GM19438 (cell line): Measurements from ENCODE around the gene PODXL2.

ENCODE experiments used
- ATAC-seq: cut with Tn5 transposase; IDR thresholded peaks from one replicate; pipeline ENCODE4 v1.9.1; 2021; ENCODE audit warnings: low read depth; ENCODE audit not compliant: unreplicated experiment

The PODXL2 gene

GRCh38 chr3:127717357-127718244 lies 88.6 kb downstream of the PODXL2 start:
- ATAC-seq, result no peak

DNA sequence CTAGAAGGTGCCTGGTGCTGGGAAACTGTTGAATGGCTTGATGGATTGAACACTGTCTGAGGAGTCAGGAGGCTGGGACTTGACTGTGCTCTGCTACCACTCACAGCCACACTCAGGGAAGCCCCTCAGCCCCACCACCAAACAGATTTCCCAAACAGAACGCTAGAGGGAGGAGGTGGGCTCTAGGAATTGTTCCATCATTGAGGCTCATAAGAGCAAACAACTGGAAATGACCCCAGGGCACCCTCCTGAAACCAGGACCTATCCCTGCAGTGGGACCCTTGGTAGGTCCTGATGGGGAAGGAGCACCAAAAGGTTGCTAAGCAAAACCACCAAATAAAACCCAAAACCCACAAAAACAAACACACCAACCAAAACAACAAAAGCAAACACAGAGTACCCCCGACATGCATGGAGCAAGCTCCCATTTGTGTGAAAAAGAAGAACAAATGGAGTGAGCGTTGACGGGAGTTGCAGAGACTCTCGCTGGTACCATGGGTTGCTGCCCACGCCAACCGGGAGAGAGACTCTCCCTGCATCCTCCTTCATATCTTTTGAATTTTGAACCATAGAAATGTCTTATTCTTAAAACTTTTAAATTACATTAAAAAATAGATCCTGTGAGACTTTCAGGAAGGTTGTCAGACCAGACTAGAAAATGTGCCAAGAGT lies 89.4 kb downstream of the PODXL2 start:
- ATAC-seq, result no peak

DNA sequence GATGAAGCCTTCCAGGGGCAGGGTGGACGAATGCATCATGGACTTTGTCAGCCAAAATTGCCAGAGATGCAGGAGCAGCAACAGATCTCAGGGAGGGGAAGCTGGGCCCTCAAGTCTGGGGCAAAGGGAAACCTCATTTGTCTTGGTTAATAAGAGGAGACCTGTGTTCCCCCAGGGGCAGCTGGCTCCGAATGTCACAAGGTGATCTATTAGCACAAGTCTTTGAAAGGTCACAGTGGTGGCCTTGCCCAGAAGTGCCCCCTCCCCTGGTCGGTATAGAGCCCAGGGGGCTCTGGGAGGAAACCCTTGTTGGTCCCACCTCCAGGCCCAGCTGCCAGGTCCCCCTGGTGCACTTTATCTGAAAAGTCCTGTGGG lies 89.9 kb downstream of the PODXL2 start:
- ATAC-seq, result no peak

DNA sequence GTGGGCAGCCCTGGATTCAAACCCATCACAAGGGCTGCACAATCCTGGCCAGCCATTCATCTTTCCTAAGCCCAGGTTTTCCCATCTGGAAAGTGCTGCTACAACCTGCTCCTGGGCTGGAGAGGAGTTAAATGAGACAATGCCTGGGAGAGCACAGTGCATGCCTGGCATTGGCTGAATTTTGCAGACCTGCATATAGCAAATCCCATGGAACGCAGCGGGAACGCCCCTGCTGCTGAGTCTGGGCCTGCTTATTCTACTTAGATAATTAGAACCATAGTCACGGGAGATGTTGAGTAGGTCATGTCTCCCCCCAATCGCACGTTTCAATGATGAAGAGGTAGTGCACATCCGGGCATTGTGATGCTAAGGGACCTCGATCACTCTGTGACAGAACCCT lies 90.4 kb downstream of the PODXL2 start:
- ATAC-seq, result no peak

DNA sequence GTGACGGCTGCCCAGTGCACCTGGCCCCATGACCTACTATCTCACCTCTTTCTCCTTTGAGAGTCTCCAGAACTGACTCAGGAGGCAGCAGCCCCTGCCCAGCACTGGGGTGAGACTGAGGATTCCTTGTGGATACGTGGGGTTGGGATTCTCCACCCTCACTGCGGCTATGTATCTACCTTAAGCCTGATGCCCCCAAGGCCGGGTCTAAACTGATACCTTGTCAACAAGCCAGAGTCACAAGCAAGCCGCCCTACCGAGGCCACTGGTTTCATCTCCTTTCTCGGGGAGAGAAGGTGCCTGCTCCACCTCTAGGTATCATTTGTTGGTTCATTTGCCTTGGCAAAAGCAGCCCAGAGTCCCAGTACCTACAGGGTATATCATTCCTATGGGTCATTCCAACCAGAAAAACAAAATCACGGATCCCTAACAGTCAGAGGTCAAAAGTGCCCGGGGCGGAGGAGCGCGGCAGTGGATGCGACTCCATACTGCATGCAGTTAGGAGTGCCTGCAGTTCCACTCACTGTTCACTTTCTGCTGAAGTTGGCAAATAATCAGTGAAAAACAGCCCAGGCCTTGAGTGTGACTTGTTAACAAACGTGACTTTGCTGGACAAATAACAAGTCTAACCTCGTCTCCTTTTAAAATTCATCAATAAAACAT lies 91.3 kb downstream of the PODXL2 start:
- ATAC-seq, result no peak

GRCh38 chr3:127720985-127721935 lies 92.3 kb downstream of the PODXL2 start:
- ATAC-seq, result no peak

- ATAC-seq, result no peak
Measured at GRCh38 chr3:127722091-127722784, 93.3 kb downstream of the PODXL2 start.
